ENCODE data around the gene CARD19.

DNA sequence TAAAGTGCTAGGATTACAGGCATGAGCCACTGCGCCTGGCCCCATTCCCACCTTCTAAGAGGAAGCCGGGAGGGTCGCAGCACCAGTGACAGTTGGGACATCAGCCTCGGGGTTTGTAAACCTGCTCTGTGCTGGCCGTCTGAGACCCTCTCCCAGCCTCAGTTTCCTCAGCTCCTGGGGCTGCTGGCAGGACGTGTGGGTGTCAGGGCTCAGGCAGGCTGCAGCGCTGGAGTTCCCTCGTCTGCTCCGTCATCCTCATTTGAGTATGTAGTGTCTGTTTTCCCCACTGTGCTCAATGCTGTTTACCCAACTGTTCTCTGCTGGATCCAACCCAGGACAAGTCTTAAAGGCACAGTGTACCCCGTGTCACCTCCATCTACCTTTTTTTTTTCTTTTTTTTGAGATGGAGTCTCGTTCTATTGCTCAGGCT lies 40.0 kb downstream of the CARD19 start:
- TF ChIP-seq, protein P1, sequence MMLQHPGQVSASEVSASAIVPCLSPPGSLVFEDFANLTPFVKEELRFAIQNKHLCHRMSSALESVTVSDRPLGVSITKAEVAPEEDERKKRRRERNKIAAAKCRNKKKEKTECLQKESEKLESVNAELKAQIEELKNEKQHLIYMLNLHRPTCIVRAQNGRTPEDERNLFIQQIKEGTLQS (IDR thresholded peaks at IDR 0.05; ENCODE audit: insufficient read depth, low read depth, low read length) = no peak
- TF ChIP-seq EZH2 (IDR thresholded peaks at IDR 0.05; ENCODE audit: low read depth, low read length, severe bottlenecking) = no peak
- no peak for TF ChIP-seq EP300 (IDR thresholded peaks at IDR 0.05; ENCODE audit: borderline replicate concordance in 1 of 2, low read depth in 2 of 2, low read length in 2 of 2)
- TF ChIP-seq, protein P2, sequence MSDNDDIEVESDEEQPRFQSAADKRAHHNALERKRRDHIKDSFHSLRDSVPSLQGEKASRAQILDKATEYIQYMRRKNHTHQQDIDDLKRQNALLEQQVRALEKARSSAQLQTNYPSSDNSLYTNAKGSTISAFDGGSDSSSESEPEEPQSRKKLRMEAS (IDR thresholded peaks at IDR 0.05) = no peak
- TF ChIP-seq POLR2AphosphoS5 (IDR thresholded peaks at IDR 0.05; ENCODE audit: low read depth, low read length) = no peak
- no peak for TF ChIP-seq RXRA (IDR thresholded peaks at IDR 0.05; ENCODE audit: insufficient read depth, low read depth, low read length)
- TF ChIP-seq EGR1 (IDR thresholded peaks at IDR 0.05; ENCODE audit: borderline replicate concordance, low read depth, low read length) = no peak
- TF ChIP-seq HDAC2 (IDR thresholded peaks at IDR 0.05; ENCODE audit: borderline replicate concordance in 1 of 2, low read depth in 2 of 2, low read length in 2 of 2) = no peak
- TF ChIP-seq, protein P3, sequence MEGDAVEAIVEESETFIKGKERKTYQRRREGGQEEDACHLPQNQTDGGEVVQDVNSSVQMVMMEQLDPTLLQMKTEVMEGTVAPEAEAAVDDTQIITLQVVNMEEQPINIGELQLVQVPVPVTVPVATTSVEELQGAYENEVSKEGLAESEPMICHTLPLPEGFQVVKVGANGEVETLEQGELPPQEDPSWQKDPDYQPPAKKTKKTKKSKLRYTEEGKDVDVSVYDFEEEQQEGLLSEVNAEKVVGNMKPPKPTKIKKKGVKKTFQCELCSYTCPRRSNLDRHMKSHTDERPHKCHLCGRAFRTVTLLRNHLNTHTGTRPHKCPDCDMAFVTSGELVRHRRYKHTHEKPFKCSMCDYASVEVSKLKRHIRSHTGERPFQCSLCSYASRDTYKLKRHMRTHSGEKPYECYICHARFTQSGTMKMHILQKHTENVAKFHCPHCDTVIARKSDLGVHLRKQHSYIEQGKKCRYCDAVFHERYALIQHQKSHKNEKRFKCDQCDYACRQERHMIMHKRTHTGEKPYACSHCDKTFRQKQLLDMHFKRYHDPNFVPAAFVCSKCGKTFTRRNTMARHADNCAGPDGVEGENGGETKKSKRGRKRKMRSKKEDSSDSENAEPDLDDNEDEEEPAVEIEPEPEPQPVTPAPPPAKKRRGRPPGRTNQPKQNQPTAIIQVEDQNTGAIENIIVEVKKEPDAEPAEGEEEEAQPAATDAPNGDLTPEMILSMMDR (IDR thresholded peaks at IDR 0.05; ENCODE audit: control extremely low read depth in 1 of 3, insufficient read depth in 1 of 3, low read depth in 1 of 3, low read length in 3 of 3) = no peak
- TF ChIP-seq TAF1 (IDR thresholded peaks at IDR 0.05; ENCODE audit: low read depth, low read length) = no peak
- TF ChIP-seq MAFK (IDR thresholded peaks at IDR 0.05; ENCODE audit: low read depth, low read length) = no peak
- TF ChIP-seq CHD2 (IDR thresholded peaks at IDR 0.05; ENCODE audit: low read length) = no peak
- TF ChIP-seq TEAD4 (IDR thresholded peaks at IDR 0.05; ENCODE audit: low read depth, low read length) = no peak
- no peak for TF ChIP-seq POLR2A (IDR thresholded peaks at IDR 0.05; ENCODE audit: control extremely low read depth in 1 of 2, low read depth in 2 of 2, low read length in 2 of 2)

All from H1 (cell line).